Nephron progenitor cell (in vitro differentiated cells): Measurements from ENCODE around the gene B4GALT2.

Experiments used
- DNase-seq: peaks from one replicate; pipeline ENCODE4 v3.0.0; 2021
- H3K27ac Mint-ChIP-seq: 2 replicates; pipeline ENCODE4 v1.8.0; 2021; ENCODE audit warnings: mild to moderate bottlenecking, moderate library complexity, mixed read lengths
- H3K27me3 Mint-ChIP-seq: 2 replicates; pipeline ENCODE4 v1.8.0; 2021; ENCODE audit warnings: mild to moderate bottlenecking, low read depth, mixed read lengths; ENCODE audit not compliant: poor library complexity
- H3K36me3 Mint-ChIP-seq: 2 replicates; pipeline ENCODE4 v1.8.0; 2021; ENCODE audit warnings: low read depth, mixed read lengths
- H3K4me1 Mint-ChIP-seq: 2 replicates; pipeline ENCODE4 v1.8.0; 2021; ENCODE audit warnings: mixed read lengths
- H3K4me3 Mint-ChIP-seq: 2 replicates; pipeline ENCODE4 v1.8.0; 2021; ENCODE audit warnings: mild to moderate bottlenecking, moderate library complexity, mixed read lengths
- H3K9me3 Mint-ChIP-seq: 2 replicates; pipeline ENCODE4 v1.8.0; 2021; ENCODE audit warnings: mild to moderate bottlenecking, moderate library complexity, mixed read lengths
- CTCF ChIP-seq: fragments of 200-600 bp; sonication (generic); IDR thresholded peaks from 2 replicates; pipeline ENCODE4 v1.5.0; 2021; ENCODE audit warnings: antibody characterized with exemption

The B4GALT2 gene

GRCh38 chr1:43975249-43975961, 3.6 kb upstream of the B4GALT2 start:
- H3K4me1 Mint-ChIP-seq: peaks cover 60% of the 10 kb centered on the region

GRCh38 chr1:43976045-43976444, 3.0 kb upstream of the B4GALT2 start:
- H3K36me3 Mint-ChIP-seq: peaks cover 32% of the 10 kb centered on the region
- no peak for TF ChIP-seq CTCF
- H3K4me1 Mint-ChIP-seq: peaks cover 59% of the 10 kb centered on the region
- H3K9me3 Mint-ChIP-seq: no peaks in the 10 kb centered on the region
- peak overlapping the region; percentile 93 for H3K4me3 Mint-ChIP-seq
- no peak for DNase-seq
- H3K27ac Mint-ChIP-seq: peak overlapping the region; percentile 69
- peaks cover 4% of the 10 kb centered on the region for H3K27me3 Mint-ChIP-seq

More at GRCh38 chr1:43975249-43975961, 3.6 kb upstream of the B4GALT2 start:
- H3K4me3 Mint-ChIP-seq: peak overlapping the region; percentile 93
- H3K36me3 Mint-ChIP-seq: peaks cover 27% of the 10 kb centered on the region
- H3K9me3 Mint-ChIP-seq: no peaks in the 10 kb centered on the region
- H3K27ac Mint-ChIP-seq: peak overlapping the region; percentile 69
- no peak for TF ChIP-seq CTCF
- peaks cover 4% of the 10 kb centered on the region for H3K27me3 Mint-ChIP-seq
- peak; percentile 49 for DNase-seq

GRCh38 chr1:43976890-43977289, 2.1 kb upstream of the B4GALT2 start:
- Mint-ChIP-seq H3K36me3 (peaks cover 32% of the 10 kb centered on the region), H3K9me3 (no peaks in the 10 kb centered on the region), H3K4me3 (peak overlapping the region; percentile 93), H3K27ac (no peak overlapping the region), H3K27me3 (peaks cover 4% of the 10 kb centered on the region), H3K4me1 (peaks cover 61% of the 10 kb centered on the region)
- no peak for DNase-seq
- no peak for TF ChIP-seq CTCF

GRCh38 chr1:43977376-43978263, 1.4 kb upstream of the B4GALT2 start:
- H3K27ac Mint-ChIP-seq: no peak overlapping the region
- no peak for TF ChIP-seq CTCF
- peaks cover 69% of the 10 kb centered on the region for H3K4me1 Mint-ChIP-seq
- H3K36me3 Mint-ChIP-seq: peaks cover 32% of the 10 kb centered on the region
- peaks cover 4% of the 10 kb centered on the region for H3K27me3 Mint-ChIP-seq
- H3K9me3 Mint-ChIP-seq: no peaks in the 10 kb centered on the region
- H3K4me3 Mint-ChIP-seq: peak overlapping the region; percentile 93
- DNase-seq: no peak

- Mint-ChIP-seq H3K4me3 (peak overlapping the region; percentile 93), H3K4me1 (peaks cover 74% of the 10 kb centered on the region), H3K36me3 (peaks cover 28% of the 10 kb centered on the region), H3K27me3 (peaks cover 4% of the 10 kb centered on the region), H3K9me3 (no peaks in the 10 kb centered on the region), H3K27ac (peak overlapping the region; percentile 80)
- no peak for DNase-seq
- no peak for TF ChIP-seq CTCF
These were observed 803 bp upstream of the B4GALT2 start for GRCh38 chr1:43978264-43978550.

GRCh38 chr1:43979261-43979527, 184 bp downstream of the B4GALT2 start:
- no peak for TF ChIP-seq CTCF
- no peak overlapping the region for H3K4me3 Mint-ChIP-seq
- no peak overlapping the region for H3K27ac Mint-ChIP-seq
- H3K27me3 Mint-ChIP-seq: no peaks in the 10 kb centered on the region
- no peak for DNase-seq
- no peaks in the 10 kb centered on the region for H3K9me3 Mint-ChIP-seq
- peaks cover 27% of the 10 kb centered on the region for H3K36me3 Mint-ChIP-seq
- H3K4me1 Mint-ChIP-seq: peaks cover 78% of the 10 kb centered on the region
